ENCODE results near the gene ETS1.
"Not testable (repeated sequence)": the region's sequence is repeated elsewhere in the genome, so short reads cannot be mapped to it uniquely, and the experiment has no call there.

Gene ETS1

DNA sequence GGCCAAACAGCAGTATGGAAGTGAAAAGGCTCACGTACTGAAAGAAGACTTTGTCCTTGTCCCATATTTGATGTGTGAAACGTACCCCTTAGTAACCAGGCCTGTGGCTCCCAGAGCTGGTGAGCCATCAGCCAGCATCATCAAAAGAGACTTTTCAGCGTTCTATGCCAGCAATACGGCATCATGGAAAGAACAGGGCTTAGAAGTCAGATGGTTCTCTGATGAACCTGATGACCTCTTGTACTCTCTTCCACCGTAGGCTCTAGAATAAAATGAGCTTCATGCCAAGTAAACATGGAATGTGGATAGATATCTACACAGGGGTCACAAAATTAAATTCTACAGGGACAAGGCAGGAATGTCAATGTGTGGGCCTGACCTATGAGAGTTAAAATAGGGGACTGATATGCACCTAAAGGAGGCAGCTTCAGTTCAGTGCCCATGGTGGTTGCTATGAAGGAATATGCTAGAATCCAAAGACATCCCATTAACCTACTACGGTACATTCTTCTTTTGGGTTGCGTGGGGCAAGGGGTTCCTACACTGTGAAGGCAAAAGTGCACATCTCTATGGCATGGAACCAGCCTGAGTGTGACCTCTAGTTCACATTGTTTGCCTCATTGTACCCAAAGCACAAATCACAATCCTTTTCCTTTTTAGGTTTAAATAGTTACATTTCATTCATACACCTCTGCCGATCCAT lies 130.6 kb downstream of the ETS1 start:
- DNase-seq = no peak

DNA sequence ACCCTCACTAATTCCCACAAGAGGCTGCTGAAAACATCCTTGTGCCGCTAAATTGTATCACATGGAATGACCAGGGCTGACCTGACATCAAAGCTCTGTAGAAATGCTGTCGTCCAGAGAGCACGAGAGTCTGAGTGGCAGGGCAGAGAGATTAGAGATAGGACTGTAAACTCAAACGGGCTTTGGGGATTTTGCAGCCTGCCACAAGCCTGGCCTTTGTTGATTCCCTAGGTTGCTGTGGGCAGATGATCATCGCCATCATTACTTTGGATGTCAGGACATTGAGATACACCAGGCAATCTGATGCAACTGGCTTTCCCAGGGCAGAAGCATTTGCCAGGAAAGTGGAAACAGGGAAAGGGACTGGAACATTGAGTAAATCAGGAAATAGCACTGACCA lies 131.6 kb downstream of the ETS1 start:
- no peak for DNase-seq

DNA sequence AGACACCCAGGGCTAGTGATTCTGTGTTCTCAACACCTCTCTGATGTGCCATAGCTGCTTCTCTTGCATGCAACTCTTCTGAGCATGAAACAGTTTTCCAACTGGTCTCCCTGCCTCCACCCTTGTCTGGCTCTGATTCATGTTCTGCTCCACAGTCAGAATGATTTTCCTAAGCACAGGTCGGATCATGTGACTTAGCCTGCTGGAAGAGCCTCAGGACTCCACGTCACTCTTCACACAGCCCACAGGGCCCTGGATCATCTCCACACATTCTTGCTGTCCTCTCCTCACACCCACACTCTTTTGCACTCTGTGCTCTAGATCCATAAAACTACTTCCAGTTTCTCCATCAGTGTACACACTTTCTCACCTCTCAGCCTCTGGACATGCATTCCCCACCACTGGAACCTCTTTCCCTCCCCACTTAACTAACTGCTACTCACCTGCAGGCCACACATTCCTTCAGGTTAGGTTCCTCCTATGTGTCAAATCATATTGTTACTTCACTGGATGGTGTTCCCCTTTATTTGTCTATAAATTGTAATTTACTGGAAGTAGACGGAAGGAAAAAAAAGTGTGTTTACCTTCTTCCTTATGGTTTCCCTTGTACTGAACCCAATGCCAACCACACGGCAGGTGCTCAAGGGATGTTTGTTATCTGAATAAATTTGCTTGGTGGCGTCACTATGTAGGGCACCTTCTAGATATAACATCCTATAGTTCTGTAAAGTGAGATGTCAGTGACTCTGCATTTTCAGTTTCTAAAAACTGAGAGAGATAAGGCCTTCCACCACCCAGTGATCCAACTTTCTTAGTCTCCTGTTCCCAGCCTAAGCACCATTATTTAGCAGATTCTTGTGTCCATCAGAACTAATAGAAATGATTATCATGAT lies 133.7 kb downstream of the ETS1 start:
- no peak for DNase-seq

DNA sequence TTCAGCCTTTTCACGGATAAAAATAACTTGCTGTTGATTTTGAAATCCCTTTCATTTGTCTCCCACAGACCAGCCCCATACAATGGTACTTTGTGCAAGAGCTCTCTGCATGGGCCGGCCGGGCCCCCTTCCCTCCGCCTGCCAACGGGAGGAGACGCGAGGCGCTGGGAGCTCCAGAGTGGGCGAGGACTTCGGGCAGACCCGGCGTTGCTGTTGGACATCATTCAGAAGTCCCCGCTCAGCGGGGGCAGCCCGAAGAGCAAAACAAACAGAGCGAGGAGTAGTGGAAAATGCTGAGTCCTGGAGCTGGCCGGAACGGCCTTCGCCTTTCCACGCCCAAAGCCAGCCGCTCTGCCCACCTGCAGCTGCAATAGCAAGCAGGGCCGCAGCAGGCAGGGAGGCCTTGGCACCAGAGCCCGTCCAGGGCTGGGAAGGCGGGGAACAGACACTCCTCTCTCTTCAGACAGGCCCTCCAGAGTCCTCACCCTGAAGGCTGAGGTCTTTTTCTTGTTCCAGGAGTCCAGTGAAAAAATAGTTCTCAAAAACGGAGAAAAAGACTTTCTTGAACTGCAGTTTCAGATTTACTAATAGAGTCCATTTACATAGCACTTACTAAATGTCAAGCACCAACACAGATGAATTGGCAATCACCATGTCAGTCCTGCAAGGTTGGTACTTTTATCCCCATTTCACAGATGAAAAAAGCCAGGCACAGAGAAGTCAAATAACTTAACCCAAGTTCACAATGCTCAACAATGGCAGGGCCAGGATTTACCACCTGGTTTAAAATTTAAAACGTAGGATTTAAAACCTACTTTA lies 135.5 kb downstream of the ETS1 start:
- no peak for DNase-seq

DNA sequence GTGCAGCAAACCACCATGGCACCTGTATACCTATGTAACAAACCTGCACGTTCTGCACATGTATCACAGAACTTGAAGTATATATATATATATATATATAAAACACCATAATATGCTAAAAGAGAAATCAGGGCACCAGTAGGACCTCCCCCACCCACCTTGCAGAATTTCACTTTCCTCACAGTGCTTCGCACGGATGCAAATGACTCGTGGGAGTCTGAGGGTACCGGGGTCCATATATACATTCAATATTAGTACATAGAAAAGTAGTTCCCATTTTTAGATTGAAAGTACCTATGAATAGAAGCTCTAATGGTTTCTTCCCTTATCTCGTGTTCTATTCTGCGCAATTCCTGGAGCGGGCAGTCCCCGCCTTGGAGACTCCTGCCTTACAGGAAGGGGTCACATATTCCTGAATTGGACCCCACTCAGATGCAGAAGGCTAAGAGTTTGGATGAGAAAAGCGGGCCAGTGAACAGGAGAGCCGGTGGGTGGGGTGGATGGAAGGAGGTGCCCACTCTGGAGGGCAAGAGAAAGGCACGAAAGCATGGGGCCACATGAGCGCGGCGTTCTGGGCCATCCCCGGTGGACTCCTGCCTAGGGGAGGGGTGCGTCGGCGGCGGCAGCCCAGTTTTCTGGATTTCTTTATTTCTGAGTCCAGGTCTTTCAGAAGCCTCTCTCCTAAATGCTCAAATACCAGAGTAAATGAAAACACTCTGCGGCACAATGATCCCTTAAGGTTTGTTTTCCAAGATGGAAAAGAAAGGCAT lies 136.3 kb downstream of the ETS1 start:
- no peak for DNase-seq

DNA sequence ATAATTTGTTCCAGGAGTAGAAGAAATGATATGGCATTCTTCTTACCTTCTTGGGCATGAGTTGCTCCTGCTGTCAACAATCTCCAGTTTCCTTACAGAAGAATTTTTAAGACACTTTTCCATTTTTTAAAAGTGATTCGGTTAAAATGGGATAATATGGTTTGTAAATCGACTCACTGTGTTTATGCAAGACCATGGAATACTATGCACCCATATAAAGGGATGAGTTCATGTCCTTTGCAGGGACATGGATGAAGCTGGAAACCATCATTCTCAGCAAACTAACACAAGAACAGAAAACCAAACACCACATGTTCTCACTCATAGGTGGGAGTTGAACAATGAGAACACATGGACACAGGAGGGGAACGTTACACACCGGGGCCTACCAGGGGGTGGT lies 136.9 kb downstream of the ETS1 start:
- DNase-seq = not testable (repeated sequence)

DNA sequence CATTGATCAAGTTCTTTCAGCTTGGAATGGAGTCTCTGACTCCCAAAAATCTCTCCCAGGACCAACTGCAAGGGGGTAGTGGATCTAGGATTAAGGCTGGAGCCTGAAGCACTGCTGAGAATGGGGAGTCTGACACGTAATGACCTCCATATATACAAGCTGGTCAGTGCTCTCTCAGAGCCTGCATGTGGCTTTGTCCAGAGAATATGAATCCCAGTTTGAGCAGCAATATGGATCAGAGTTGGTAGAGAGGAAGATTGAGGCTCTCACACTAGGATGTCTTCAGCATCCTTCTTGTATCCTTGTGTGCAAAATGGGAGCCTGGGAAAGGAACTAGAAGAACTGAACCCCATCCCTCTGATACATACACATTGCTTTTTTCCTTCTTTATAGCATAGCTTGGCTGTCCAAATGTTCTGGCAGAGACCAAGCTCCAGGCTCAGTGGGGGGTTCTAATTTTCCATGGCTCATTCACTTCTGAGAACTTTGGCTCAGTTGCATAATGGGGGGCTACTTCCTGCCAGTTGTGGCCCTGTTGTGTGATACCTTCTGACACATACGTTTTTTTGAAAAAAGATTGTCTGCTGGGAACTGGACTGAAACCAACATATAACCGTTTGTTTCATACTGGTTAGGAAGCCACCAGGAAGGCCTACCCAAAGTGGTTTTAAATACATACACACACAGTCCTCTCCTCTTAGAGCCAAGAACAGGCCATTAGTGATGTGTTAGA lies 138.2 kb downstream of the ETS1 start:
- DNase-seq = no peak

DNA sequence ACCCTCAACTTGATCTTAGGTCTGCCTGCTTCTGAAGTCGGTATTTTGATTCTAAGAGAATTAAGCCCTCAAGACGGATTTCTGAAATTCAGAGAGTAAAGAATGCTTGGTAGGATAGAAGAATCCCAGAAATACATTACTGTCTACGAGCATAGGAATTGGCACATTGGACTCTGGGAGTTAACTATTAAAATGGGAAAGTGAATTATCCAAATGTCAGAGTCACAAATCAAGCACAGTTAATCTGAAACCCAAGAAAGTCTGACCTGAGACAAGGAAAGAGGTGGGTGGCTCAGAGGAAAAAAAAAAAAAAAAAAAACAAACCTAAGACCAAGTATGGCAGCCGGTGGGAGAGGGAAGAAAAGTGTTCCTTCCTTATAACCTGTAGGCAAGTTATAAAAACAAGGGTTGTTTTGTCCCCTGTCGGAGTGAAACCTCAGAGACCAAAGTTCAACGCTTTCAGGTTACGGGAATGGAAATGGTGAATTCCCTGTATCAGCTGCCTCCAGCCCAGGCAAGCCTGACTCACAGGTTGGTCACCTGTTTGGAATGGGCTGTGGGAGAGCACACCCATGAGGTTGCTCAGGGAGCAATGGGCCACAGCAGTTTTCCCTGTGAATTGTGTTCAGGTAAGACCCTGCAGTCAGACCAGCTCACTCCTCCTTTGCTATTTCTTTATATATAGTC lies 139.0 kb downstream of the ETS1 start:
- DNase-seq = no peak

DNA sequence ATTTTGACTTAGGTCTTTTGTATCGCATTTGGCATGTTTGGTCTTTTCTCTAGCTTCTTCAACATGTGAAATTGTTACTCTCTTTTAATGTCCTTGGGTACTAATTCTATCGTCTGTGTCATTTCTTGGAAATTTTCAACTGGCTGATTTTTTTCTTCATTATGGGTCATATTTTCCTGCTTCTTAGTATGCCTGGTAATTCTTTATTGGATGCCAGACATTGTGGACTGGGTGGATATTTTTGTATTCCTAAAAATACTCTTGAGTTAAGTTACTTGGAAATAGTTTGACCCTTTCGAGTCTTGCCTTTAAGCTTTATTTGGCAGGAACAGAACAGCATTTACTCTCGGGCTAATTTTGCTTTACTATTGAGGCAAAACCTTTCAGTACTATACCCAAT lies 140.1 kb downstream of the ETS1 start:
- DNase-seq = no peak

DNA sequence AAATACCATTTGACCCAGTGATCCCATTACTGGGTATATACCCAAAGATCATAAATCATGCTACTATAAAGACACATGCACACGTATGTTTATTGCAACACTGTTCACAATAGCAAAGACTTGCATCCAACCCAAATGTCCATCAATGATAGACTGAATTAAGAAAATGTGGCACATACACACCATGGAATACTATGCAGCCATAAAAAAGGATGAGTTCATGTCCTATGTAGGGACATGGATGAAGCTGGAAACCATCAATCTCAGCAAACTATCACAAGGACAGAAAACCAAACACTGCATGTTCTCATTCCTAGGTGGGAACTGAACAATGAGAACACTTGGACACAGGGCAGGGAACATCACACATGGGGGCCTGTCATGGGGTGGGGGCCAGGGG lies 141.4 kb downstream of the ETS1 start:
- DNase-seq = not testable (repeated sequence)

DNA sequence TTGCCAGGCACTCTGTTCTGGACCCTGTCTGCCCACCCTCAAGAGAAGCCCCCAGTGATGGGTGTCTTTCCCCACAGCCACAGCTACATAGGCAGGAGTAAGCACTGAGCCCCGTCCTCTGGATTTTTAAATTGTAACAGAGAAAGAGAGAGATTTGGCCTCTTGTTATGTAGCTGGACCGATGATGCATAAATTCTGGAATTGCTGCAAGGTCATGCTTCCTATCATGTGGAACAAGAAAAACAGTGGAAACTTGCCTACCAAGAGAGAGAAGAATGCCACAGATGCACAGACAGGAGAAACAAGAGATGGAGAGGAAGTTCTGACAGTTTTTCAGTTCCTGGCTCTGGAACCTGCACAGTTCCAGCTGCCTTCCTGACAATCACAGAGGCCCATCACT lies 150.2 kb downstream of the ETS1 start:
- no peak for DNase-seq

DNA sequence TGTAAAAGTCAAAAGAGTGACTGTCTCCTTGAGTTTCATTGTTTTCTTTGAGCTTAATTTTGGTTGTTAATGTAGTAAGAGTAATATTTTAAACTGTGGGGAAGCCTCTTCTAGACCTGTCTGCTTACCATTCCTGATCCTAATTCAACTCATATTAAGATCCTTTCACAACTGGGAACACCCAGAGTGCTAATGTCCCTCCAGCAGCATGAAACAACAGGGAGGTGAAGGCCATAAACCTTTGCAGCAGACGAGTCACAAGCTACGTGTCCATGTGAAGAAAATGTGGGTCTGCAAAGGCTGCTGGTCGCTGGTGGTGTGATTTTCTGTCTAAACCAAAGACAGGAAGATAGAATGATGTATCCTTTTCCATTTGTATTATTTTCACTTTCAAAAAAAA lies 152.5 kb downstream of the ETS1 start:
- no peak for DNase-seq

DNA sequence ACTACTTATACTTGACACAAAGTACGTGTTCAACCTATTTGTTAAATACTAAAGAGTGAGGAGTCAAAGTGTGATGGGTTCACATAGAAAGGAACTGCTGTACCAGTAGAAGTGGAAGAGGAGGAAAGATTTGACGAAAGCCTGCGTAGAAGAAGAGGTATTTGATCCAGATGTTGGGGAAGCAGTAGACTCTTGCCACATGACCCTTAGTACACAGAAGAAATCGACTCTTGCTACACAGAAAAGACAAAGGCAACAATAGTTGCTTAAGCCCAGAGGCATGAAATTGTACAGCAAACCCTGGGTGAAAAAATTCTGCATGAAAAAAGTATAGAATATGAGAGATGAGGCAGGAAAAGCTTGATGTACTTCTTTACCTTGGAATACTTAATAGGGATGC lies 152.9 kb downstream of the ETS1 start:
- no peak for DNase-seq

DNA sequence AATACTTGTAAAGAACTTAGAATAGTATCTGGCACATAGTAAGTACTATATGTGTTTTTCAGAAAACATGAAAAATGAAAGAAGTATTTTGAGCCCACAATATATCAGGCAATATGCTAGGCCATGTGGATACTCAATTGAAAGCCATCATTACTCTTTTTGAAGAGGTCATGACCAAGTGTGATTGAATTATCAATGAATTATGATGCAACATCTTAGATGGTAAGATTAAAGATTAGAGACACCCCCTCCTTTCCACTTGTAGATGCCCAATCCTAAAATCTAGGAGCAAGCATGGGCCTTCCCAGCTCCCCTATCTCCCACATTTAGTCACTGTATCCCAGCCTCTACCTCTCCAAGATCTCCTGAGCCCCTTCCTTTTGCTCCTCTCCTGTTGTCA lies 154.4 kb downstream of the ETS1 start:
- no peak for DNase-seq

DNA sequence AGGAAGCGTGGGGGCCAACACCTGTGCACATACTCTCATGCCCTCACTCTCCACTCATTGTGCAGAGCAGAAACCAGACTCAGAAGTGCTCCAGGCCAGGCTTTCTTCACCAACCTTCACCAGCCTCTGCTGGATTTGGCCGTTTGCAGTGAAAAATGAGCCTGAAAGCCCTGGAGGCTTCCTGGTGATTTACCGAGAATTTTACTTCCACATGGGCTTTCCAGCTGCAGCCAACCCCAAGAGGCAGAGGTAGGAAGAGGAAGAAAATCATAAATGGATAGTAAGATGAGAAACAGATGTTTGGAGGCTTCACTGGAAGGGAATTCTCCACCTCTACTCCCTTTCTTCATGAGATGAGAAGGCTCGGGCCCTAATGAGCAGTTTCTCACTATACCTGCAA lies 155.4 kb downstream of the ETS1 start:
- DNase-seq = no peak

DNA sequence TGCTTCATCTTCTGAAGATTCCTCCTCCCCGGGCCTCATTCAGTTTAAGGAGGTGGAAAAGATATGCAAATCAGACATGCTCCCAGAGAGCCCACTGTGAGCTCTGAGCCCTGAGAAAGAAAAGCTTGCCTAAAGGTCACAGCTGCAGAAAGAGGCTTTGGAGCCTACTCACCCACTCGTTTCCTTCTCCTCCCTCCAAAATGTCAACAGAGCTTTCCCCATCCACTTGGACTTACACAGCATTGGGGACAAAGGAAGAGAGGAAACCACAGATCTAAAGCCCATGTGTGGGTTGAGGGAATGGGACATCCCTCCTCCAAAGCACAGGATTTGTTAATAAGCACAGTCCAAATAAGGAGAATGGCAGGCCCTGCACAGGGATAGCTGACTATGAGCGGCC lies 158.4 kb downstream of the ETS1 start:
- no peak for DNase-seq

DNA sequence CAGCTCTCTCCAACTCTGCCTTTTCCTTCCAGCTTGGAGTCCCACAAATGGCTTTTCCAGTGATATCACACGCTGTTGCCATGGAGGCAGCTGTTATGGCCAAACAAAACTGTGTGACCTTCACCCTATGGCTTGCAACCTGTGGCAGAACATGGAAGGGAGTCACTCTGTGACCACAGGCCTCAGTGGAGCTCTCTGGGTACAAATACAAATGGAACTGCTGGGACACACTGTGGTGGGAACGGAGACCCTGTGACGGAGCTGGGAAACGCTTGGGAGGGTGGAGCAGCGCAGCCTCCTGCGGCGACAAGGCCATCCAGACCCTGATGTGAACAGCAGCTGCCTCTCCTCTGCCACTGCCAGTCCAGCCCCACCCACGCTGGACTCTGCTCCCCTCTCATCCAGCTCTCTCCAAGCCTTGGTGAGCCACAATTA lies 162.5 kb downstream of the ETS1 start:
- no peak for DNase-seq

DNA sequence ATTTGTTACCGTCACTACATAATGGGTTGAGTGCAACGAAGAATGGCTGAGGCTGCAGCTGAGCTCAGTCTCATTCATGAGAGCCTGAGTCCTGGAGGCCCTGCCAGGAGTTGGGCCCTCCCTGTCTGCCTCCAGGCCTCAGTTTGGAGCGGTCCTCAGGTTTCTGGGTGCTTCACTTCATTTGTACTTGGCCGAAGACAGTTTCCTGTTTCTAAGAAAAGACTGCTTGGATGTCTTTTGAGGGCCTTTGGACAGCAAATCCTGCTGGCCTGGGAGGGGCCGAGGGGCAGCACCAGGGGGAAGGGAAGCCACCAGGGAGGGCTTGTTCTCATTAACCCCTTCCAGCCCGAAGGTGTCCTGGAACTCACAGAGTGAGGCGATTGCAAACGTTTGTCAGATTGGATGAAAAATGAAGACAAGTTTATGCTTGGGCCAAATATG lies 163.1 kb downstream of the ETS1 start:
- DNase-seq = no peak

DNA sequence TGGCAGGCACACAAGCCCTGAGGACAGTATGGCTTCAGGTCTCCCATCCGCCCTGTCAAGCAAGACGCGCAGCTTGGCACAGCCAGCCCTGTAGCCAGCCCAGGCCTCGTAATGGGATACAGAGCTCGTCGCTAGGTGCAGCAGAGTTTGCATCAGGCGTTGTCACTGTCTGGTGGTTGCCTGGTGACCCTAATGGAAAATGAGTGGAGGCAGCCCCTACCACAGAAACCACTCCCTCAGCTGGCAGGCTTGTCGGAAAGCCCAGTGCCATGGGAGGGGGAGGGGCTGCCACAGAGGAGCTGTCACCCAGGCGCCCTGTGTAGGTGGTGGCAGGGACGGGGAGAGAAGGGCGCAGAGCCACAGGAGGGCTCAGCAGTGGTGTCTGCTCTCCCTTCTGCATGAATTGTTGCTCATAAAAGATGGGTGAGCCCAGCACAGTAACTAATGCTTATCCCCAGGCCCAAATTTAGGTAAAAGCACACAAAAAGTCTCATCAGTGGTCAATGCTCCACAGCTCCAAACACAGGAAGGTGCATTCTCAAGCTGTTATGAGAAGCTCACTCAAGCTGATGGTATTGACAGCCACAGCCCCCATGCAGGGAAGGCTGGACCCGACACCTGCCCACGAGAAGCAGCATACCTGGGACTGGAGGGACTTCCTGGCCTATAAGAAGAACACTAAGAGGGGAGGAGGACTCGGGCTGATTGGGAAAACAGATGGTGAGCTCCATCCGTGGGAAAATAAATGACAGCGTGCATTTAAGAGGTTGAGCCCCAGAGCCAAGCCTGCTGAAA lies 164.6 kb downstream of the ETS1 start:
- DNase-seq = peak; percentile 52 to 72 (median 62)

DNA sequence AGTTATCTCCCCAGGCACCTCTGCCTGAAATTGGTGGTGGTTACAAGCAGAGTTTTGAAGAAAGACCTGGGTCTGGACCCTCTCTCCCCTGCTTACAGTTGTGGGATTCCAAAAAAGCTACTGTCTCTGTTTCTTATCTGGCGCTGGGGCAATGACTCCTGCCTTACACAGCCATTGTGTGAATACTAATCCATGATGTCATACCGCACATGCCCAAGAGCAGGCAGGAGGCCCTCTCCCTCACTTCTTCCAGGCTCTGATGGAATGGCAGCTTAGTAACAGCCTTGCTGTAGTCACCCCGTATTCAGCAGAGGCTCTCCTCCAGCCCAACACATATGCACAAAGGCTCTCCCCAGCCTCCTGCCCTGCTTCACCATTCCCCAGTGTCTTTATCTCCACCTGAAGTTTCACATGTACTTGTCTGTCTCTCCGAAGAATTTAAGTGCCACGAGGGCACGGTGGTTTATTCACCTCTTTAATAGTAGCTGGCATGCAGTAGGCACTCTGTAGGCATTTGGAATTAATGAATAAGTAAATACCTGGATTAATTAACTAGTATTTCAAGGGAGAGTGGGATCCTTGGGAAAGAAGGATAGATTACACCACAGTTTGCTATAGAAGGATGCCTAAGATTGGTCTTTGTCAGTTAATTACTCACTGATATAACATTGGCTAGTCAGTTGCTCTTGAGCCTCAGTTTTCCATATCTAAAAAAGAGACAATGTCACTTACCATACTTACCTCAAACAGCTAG lies 165.6 kb downstream of the ETS1 start:
- DNase-seq = no peak
